Muscle layer of colon (tissue), 2 donors: ENCODE data around the gene FXR2.
"Not testable (repeated sequence)": the region's sequence is repeated elsewhere in the genome, so short reads cannot be mapped to it uniquely, and the experiment has no call there.

Experiments used
- H3K27ac ChIP-seq: one replicate; pipeline ENCODE4 v1.7.0; 2013; ENCODE audit warnings: low read depth, mild to moderate bottlenecking, low read length, moderate library complexity
- H3K27me3 ChIP-seq, 2 donors: one replicate each; pipeline ENCODE4 v1.7.0; 2013; ENCODE audit warnings: low read length in 2 of 2, mild to moderate bottlenecking in 2 of 2; ENCODE audit not compliant: insufficient read depth in 2 of 2, control insufficient read depth in 1 of 2
- H3K36me3 ChIP-seq: one replicate; pipeline ENCODE4 v1.7.0; 2013; ENCODE audit warnings: mild to moderate bottlenecking, low read length; ENCODE audit not compliant: insufficient read depth
- H3K4me1 ChIP-seq: one replicate; pipeline ENCODE4 v1.7.0; 2013; ENCODE audit warnings: mild to moderate bottlenecking, low read length; ENCODE audit not compliant: insufficient read depth
- H3K4me3 ChIP-seq, 2 donors: one replicate each; pipeline ENCODE4 v1.7.0; 2013; ENCODE audit warnings: low read length in 2 of 2, low read depth in 1 of 2, mild to moderate bottlenecking in 1 of 2, moderate library complexity in 1 of 2
- H3K9ac ChIP-seq: one replicate; pipeline ENCODE4 v1.7.0; 2013; ENCODE audit warnings: low read length
- H3K9me3 ChIP-seq: one replicate; pipeline ENCODE4 v1.7.0; 2013; ENCODE audit warnings: mild to moderate bottlenecking, low read length
- donor health status: abdominal sarcoma.
- donor health status: Adenocarcinoma of cecum.

Gene FXR2

GRCh38 chr17:7626307-7626706 lies 11.6 kb upstream of the FXR2 start:
- Histone ChIP-seq H3K9me3 (no peaks in the 10 kb centered on the region), H3K27ac (no peak overlapping the region), H3K27me3 (no peaks in the 10 kb centered on the region), H3K9ac (peak overlapping the region; percentile 87), H3K4me1 (peaks cover 10% of the 10 kb centered on the region), H3K4me3 (peak overlapping the region in 1 of 2 donors; percentile 80), H3K36me3 (peaks cover 7% of the 10 kb centered on the region)

GRCh38 chr17:7625749-7626148 lies 11.1 kb upstream of the FXR2 start:
- not testable (repeated sequence) for H3K9me3 ChIP-seq, H3K36me3 ChIP-seq, H3K9ac ChIP-seq, H3K4me3 ChIP-seq, H3K27me3 ChIP-seq, H3K27ac ChIP-seq
- H3K4me1 ChIP-seq = peaks cover 10% of the 10 kb centered on the region

GRCh38 chr17:7623661-7624060 lies 9.0 kb upstream of the FXR2 start:
- H3K27ac ChIP-seq = no peak overlapping the region
- no peaks in the 10 kb centered on the region for H3K27me3 ChIP-seq
- H3K4me3 ChIP-seq = no peak overlapping the region
- H3K4me1 ChIP-seq = peaks cover 10% of the 10 kb centered on the region
- peaks cover 7% of the 10 kb centered on the region for H3K36me3 ChIP-seq
- H3K9me3 ChIP-seq = no peaks in the 10 kb centered on the region
- no peak overlapping the region for H3K9ac ChIP-seq

- no peak overlapping the region for H3K9ac ChIP-seq
- no peaks in the 10 kb centered on the region for H3K9me3 ChIP-seq
- H3K4me1 ChIP-seq = no peaks in the 10 kb centered on the region
- peaks cover under 1% of the 10 kb centered on the region for H3K36me3 ChIP-seq
- no peak overlapping the region for H3K4me3 ChIP-seq
- no peaks in the 10 kb centered on the region for H3K27me3 ChIP-seq
- no peak overlapping the region for H3K27ac ChIP-seq
These were observed 6.1 kb upstream of the FXR2 start for GRCh38 chr17:7620835-7621234.

GRCh38 chr17:7618608-7619007 lies 3.9 kb upstream of the FXR2 start:
- Histone ChIP-seq H3K27me3 (no peaks in the 10 kb centered on the region), H3K27ac (no peak overlapping the region), H3K36me3 (no peaks in the 10 kb centered on the region), H3K9me3 (no peaks in the 10 kb centered on the region), H3K9ac (no peak overlapping the region), H3K4me3 (no peak overlapping the region), H3K4me1 (peaks cover 4% of the 10 kb centered on the region)

- Histone ChIP-seq H3K27ac (no peak overlapping the region), H3K4me3 (peak overlapping the region in 1 of 2 donors; percentile 53), H3K9me3 (no peaks in the 10 kb centered on the region), H3K4me1 (peaks cover 31% of the 10 kb centered on the region), H3K9ac (no peak overlapping the region), H3K27me3 (no peaks in the 10 kb centered on the region), H3K36me3 (peaks cover 13% of the 10 kb centered on the region)
These were observed 609 bp upstream of the FXR2 start for GRCh38 chr17:7615265-7615747.

- peak overlapping the region; percentile 75 for H3K27ac ChIP-seq
- peak overlapping the region; percentile 45 to 89 for H3K4me3 ChIP-seq
- H3K27me3 ChIP-seq = no peaks in the 10 kb centered on the region
- H3K9me3 ChIP-seq = no peaks in the 10 kb centered on the region
- peak overlapping the region; percentile 63 for H3K9ac ChIP-seq
- peaks cover 34% of the 10 kb centered on the region for H3K4me1 ChIP-seq
- peaks cover 16% of the 10 kb centered on the region for H3K36me3 ChIP-seq
These were observed 800 bp downstream of the FXR2 start for GRCh38 chr17:7613769-7614424.

- Histone ChIP-seq H3K36me3 (peaks cover 16% of the 10 kb centered on the region), H3K4me1 (peaks cover 34% of the 10 kb centered on the region), H3K27ac (no peak overlapping the region), H3K27me3 (no peaks in the 10 kb centered on the region), H3K9ac (no peak overlapping the region), H3K9me3 (no peaks in the 10 kb centered on the region), H3K4me3 (no peak overlapping the region)
These were observed 2.4 kb downstream of the FXR2 start for GRCh38 chr17:7612294-7612640.

- H3K27me3 ChIP-seq = no peaks in the 10 kb centered on the region
- peaks cover 16% of the 10 kb centered on the region for H3K36me3 ChIP-seq
- H3K4me1 ChIP-seq = peaks cover 34% of the 10 kb centered on the region
- no peak overlapping the region for H3K9ac ChIP-seq
- no peak overlapping the region for H3K27ac ChIP-seq
- no peak overlapping the region for H3K4me3 ChIP-seq
- H3K9me3 ChIP-seq = no peaks in the 10 kb centered on the region
These were observed 2.9 kb downstream of the FXR2 start for GRCh38 chr17:7611635-7612293.

GRCh38 chr17:7610641-7611040 lies 4.1 kb downstream of the FXR2 start:
- Histone ChIP-seq H3K4me3 (no peak overlapping the region), H3K27me3 (no peaks in the 10 kb centered on the region), H3K27ac (no peak overlapping the region), H3K4me1 (peaks cover 34% of the 10 kb centered on the region), H3K9ac (no peak overlapping the region), H3K36me3 (peaks cover 19% of the 10 kb centered on the region), H3K9me3 (no peaks in the 10 kb centered on the region)

GRCh38 chr17:7606280-7606679 lies 8.4 kb downstream of the FXR2 start:
- Histone ChIP-seq H3K27me3 (no peaks in the 10 kb centered on the region), H3K36me3 (peaks cover 47% of the 10 kb centered on the region), H3K9me3 (no peaks in the 10 kb centered on the region), H3K4me3 (no peak overlapping the region), H3K27ac (no peak overlapping the region), H3K4me1 (peaks cover 10% of the 10 kb centered on the region), H3K9ac (no peak overlapping the region)

GRCh38 chr17:7597561-7597960 lies 17.1 kb downstream of the FXR2 start:
- H3K27me3 ChIP-seq, H3K4me1 ChIP-seq, H3K9ac ChIP-seq, H3K9me3 ChIP-seq, H3K4me3 ChIP-seq, H3K27ac ChIP-seq: not testable (repeated sequence)
- peaks cover 84% of the 10 kb centered on the region for H3K36me3 ChIP-seq
